Measurements from ENCODE around the gene CUEDC1. TPM values are rescaled to one million over a fixed set of nuclear protein-coding genes. Genes with fewer than 3 reads are reported as not detected.

Gene CUEDC1
- total and polyA plus RNA-seq, 9 of the 15 experiments (the other 6 are each of a cell fraction or from before 2014, with no cell fraction given) = 0.20 to 4.1 (median 1.6) TPM; not detected in 1

DNA sequence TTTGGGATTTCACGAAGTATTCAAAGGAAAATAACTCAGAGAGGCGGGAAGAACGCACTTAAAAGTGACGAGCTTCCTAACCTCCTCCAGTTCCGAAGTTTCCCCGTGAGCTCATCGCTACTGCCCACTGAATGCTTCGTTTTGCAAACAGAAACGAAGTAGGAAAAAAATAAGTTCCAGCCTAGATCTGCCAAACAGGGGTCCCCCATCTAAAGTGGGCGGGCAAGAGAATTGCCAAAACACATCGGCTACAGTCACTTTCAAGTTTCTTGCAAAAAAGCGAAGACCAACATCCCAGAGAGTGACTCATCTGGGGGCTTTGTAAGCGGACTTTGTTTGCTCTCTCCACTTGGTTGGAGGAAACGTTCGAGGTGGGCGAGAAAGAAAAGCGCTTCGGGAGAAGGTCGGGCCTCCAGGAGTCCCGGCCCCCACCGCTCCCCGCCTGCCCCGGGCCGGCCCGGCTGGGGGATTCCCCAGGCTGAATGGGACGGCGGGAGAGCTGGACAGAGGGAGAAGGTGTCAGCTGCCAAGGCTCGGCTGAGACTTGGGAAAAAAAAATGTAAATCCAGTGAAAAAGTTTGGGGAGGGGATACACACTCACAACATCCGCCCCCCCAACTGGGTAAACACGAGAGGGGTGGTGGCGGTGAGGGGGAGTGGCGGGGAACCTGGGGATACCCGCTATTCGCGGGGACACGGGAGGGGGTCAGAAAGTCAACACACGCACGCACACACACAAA is 31.8 kb upstream of the CUEDC1 start (continued):
- TF ChIP-seq JUN (IDR thresholded peaks at IDR 0.05; ENCODE audit: borderline replicate concordance, low read depth, low read length) = no peak
- TF ChIP-seq JUN (CRISPR knock-in tag; IDR thresholded peaks at IDR 0.05; ENCODE audit: borderline replicate concordance) = peak; percentile 30; the same call in 1 of the 2 replicates
- TF ChIP-seq ZNF76 (CRISPR knock-in tag; IDR thresholded peaks at IDR 0.05; ENCODE audit: borderline replicate concordance) = no peak
- TF ChIP-seq RBM34 (IDR thresholded peaks at IDR 0.05; ENCODE audit: borderline replicate concordance, insufficient read depth, low read length) = no peak
- no peak for TF ChIP-seq NEUROD1 (IDR thresholded peaks at IDR 0.05; ENCODE audit: borderline replicate concordance, low read depth, low read length, partially characterized antibody)
- TF ChIP-seq ATF3 (IDR thresholded peaks at IDR 0.05) = peak; percentile 83
- TF ChIP-seq ATF3 (CRISPR knock-in tag; conservative IDR thresholded peaks at IDR 0.05) = no peak
- no peak for TF ChIP-seq ZNF282 (CRISPR knock-in tag; IDR thresholded peaks at IDR 0.05)
- no peak for TF ChIP-seq SRSF3 (IDR thresholded peaks at IDR 0.05; ENCODE audit: insufficient read depth, low read length)
- TF ChIP-seq FOXO4 (CRISPR knock-in tag; IDR thresholded peaks at IDR 0.05) = no peak
- TF ChIP-seq, protein P1, sequence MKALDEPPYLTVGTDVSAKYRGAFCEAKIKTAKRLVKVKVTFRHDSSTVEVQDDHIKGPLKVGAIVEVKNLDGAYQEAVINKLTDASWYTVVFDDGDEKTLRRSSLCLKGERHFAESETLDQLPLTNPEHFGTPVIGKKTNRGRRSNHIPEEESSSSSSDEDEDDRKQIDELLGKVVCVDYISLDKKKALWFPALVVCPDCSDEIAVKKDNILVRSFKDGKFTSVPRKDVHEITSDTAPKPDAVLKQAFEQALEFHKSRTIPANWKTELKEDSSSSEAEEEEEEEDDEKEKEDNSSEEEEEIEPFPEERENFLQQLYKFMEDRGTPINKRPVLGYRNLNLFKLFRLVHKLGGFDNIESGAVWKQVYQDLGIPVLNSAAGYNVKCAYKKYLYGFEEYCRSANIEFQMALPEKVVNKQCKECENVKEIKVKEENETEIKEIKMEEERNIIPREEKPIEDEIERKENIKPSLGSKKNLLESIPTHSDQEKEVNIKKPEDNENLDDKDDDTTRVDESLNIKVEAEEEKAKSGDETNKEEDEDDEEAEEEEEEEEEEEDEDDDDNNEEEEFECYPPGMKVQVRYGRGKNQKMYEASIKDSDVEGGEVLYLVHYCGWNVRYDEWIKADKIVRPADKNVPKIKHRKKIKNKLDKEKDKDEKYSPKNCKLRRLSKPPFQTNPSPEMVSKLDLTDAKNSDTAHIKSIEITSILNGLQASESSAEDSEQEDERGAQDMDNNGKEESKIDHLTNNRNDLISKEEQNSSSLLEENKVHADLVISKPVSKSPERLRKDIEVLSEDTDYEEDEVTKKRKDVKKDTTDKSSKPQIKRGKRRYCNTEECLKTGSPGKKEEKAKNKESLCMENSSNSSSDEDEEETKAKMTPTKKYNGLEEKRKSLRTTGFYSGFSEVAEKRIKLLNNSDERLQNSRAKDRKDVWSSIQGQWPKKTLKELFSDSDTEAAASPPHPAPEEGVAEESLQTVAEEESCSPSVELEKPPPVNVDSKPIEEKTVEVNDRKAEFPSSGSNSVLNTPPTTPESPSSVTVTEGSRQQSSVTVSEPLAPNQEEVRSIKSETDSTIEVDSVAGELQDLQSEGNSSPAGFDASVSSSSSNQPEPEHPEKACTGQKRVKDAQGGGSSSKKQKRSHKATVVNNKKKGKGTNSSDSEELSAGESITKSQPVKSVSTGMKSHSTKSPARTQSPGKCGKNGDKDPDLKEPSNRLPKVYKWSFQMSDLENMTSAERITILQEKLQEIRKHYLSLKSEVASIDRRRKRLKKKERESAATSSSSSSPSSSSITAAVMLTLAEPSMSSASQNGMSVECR (CRISPR knock-in tag; IDR thresholded peaks at IDR 0.05) = 0 out of 2 replicates have a peak, but pooled peaks have one; percentile 12
- TF ChIP-seq ZNF695 (CRISPR knock-in tag; IDR thresholded peaks at IDR 0.05) = no peak
- no peak for TF ChIP-seq CLOCK (CRISPR knock-in tag; IDR thresholded peaks at IDR 0.05; ENCODE audit: borderline replicate concordance)
- no peak for TF ChIP-seq NR4A1 (CRISPR knock-in tag; IDR thresholded peaks at IDR 0.05)
- TF ChIP-seq NR4A1 (tag; IDR thresholded peaks at IDR 0.05) = no peak
- TF ChIP-seq ZNF253 (CRISPR knock-in tag; conservative IDR thresholded peaks at IDR 0.05) = no peak
- TF ChIP-seq EGR1 (conservative IDR thresholded peaks at IDR 0.05) = peak; percentile 16; the same call in 1 of the 2 replicates
- no peak for TF ChIP-seq BHLHE40 (IDR thresholded peaks at IDR 0.05; ENCODE audit: low read length)
- TF ChIP-seq ZNF551 (CRISPR knock-in tag; IDR thresholded peaks at IDR 0.05) = no peak
